HEK293 (cell line): ENCODE data around the gene C14orf132.

Experiments used
- CTCF ChIA-PET: fragments of 350-600 bp; formaldehyde crosslinking; extraction: SDS; loops from one replicate; lab custom pipeline; 2021; ENCODE audit warnings: antibody characterized with exemption; lab: Yijun Ruan, JAX
- POLR2A ChIA-PET: fragments of 300-600 bp; formaldehyde crosslinking; extraction: SDS; loops from one replicate; lab custom pipeline; 2020; ENCODE audit warnings: antibody characterized with exemption, inconsistent platforms; lab: Yijun Ruan, JAX
- H3K27ac ChIP-seq: fragments of 200-500 bp; sonication (Bioruptor generic); 2 replicates; pipeline ENCODE4 v1.5.1; 2014; ENCODE audit warnings: low read depth, low read length, control low read depth, inconsistent platforms; ENCODE audit errors: extremely low read depth
- H3K36me3 ChIP-seq, 2 experiments: fragments of 200-500 bp in 1 of 2; sonication (Bioruptor generic) in 1 of 2; 1 replicate in 1 of 2; 2 replicates in 1 of 2; pipeline ENCODE4 v1.5.1; 2014 to 2017; ENCODE audit warnings: inconsistent platforms in 2 of 2, low read length in 2 of 2; ENCODE audit not compliant: control insufficient read depth in 2 of 2, insufficient read depth in 1 of 2
- H3K4me1 ChIP-seq: fragments of 200-500 bp; sonication (Bioruptor generic); 2 replicates; pipeline ENCODE4 v1.5.1; 2014; ENCODE audit warnings: mild to moderate bottlenecking, low read length, inconsistent platforms; ENCODE audit not compliant: control insufficient read depth, insufficient read depth
- H3K4me3 ChIP-seq: 2 replicates; pipeline ENCODE4 v1.5.1; 2011; ENCODE audit warnings: low read depth, mild to moderate bottlenecking, control low read depth, low read length, moderate library complexity
- H3K9me3 ChIP-seq: fragments of 200-500 bp; sonication (Bioruptor generic); 2 replicates; pipeline ENCODE4 v1.5.1; 2014; ENCODE audit warnings: low read depth, low read length, inconsistent platforms; ENCODE audit not compliant: control insufficient read depth, insufficient read depth
- BCL6B ChIP-seq: fragments of 450-650 bp; formaldehyde crosslinking; IDR thresholded peaks from 2 replicates; pipeline ENCODE4 v1.5.1; 2017; ENCODE audit warnings: missing biosample characterization, missing genetic modification characterization
- KLF1 ChIP-seq: fragments of 450-650 bp; formaldehyde crosslinking; IDR thresholded peaks from 2 replicates; pipeline ENCODE4 v1.5.1; 2016; ENCODE audit warnings: missing biosample characterization, missing genetic modification characterization
- KLF17 ChIP-seq: fragments of 450-650 bp; formaldehyde crosslinking; IDR thresholded peaks from 2 replicates; pipeline ENCODE4 v1.5.1; 2016; ENCODE audit warnings: missing biosample characterization, missing genetic modification characterization
- WT1 ChIP-seq: fragments of 450-650 bp; formaldehyde crosslinking; IDR thresholded peaks from 2 replicates; pipeline ENCODE4 v1.5.1; 2016; ENCODE audit warnings: missing biosample characterization, missing genetic modification characterization
- YY1 ChIP-seq: fragments of 450-650 bp; formaldehyde crosslinking; IDR thresholded peaks from 2 replicates; pipeline ENCODE4 v1.5.1; 2018; ENCODE audit warnings: missing biosample characterization, missing genetic modification characterization
- ZBTB10 ChIP-seq: fragments of 450-650 bp; formaldehyde crosslinking; IDR thresholded peaks from 2 replicates; pipeline ENCODE4 v1.5.1; 2016; ENCODE audit warnings: missing biosample characterization, missing genetic modification characterization
- ZBTB7A ChIP-seq: fragments of 450-650 bp; formaldehyde crosslinking; IDR thresholded peaks from 2 replicates; pipeline ENCODE4 v1.5.1; 2016; ENCODE audit warnings: low read depth, missing biosample characterization, missing genetic modification characterization
- ZNF37A ChIP-seq: fragments of 450-650 bp; IDR thresholded peaks from 2 replicates; pipeline ENCODE4 v1.5.1; 2018; ENCODE audit warnings: missing biosample characterization, missing genetic modification characterization
- ZNF529 ChIP-seq: fragments of 450-650 bp; formaldehyde crosslinking; IDR thresholded peaks from 2 replicates; pipeline ENCODE4 v1.5.1; 2017; ENCODE audit warnings: missing genetic modification characterization, missing biosample characterization; ENCODE audit not compliant: insufficient replicate concordance
- ZNF585B ChIP-seq: fragments of 450-650 bp; formaldehyde crosslinking; IDR thresholded peaks from 2 replicates; pipeline ENCODE4 v1.5.1; 2016; ENCODE audit warnings: missing biosample characterization, missing genetic modification characterization
- ZNF596 ChIP-seq: fragments of 450-650 bp; IDR thresholded peaks from 2 replicates; pipeline ENCODE4 v1.5.0; 2018; ENCODE audit warnings: missing biosample characterization, mild to moderate bottlenecking, missing genetic modification characterization, moderate library complexity
- ZNF600 ChIP-seq: fragments of 450-650 bp; formaldehyde crosslinking; IDR thresholded peaks from 2 replicates; pipeline ENCODE4 v1.5.1; 2016; ENCODE audit warnings: missing biosample characterization, missing genetic modification characterization
- ZNF610 ChIP-seq: fragments of 450-650 bp; formaldehyde crosslinking; IDR thresholded peaks from 2 replicates; pipeline ENCODE4 v1.5.1; 2016; ENCODE audit warnings: missing biosample characterization, missing genetic modification characterization, borderline replicate concordance
- TF ChIP-seq, protein P1 (sequence below): fragments of 450-650 bp; formaldehyde crosslinking; IDR thresholded peaks from 2 replicates; pipeline ENCODE4 v1.5.1; 2016; ENCODE audit warnings: missing biosample characterization, missing genetic modification characterization
- TF ChIP-seq, protein P2 (sequence below): fragments of 450-650 bp; formaldehyde crosslinking; IDR thresholded peaks from 2 replicates; pipeline ENCODE4 v1.5.1; 2016; ENCODE audit warnings: missing biosample characterization, missing genetic modification characterization
- TF ChIP-seq, protein P3 (sequence below): fragments of 450-650 bp; formaldehyde crosslinking; IDR thresholded peaks from 2 replicates; pipeline ENCODE4 v1.5.1; 2016; ENCODE audit warnings: missing biosample characterization, missing genetic modification characterization

The C14orf132 gene

DNA sequence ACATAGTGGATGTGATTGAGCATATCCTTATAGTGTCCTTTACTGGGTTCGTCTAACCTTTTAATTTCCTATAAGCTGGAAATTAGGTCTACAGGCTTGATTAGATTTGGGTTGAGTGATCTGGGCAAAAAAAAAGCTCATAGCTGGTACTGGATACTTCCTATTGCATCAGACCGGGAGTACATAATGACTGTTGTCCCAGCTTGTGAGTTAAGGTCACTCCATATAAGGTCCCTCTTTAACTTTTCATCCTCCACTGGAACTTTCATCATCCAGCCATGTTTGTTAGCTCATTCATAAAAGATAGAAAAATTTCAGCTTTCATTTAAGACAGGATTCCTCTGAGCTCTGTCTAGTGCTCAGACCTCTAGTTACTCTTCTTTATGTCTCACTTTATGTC lies 80.8 kb downstream of the C14orf132 start:
- TF ChIP-seq ZNF585B (tag by site-specific recombination) (peak; percentile 61), YY1 (tag by site-specific recombination) (no peak)
- ChIA-PET CTCF (interaction anchor here (0.8 to 1.6 kb wide), 4 partner anchors 9 to 155 kb away, joined by 3 to 7 read pairs (median 4); no protein-coding TSS in a partner anchor), POLR2A (no interaction called here)
- H3K9me3 ChIP-seq, result no peaks in the 10 kb centered on the region; the same call in 1 of the 2 replicates
- H3K36me3 ChIP-seq, result no peaks in the 10 kb centered on the region; a peak in 1 of 3 replicates
- H3K4me3 ChIP-seq, result no peak overlapping the region
- no peak overlapping the region for H3K27ac ChIP-seq
- no peaks in the 10 kb centered on the region for H3K4me1 ChIP-seq

- H3K36me3 ChIP-seq, result no peaks in the 10 kb centered on the region; a peak in 1 of 3 replicates
- H3K4me3 ChIP-seq, result no peak overlapping the region
- TF ChIP-seq ZNF610, result no peak
- no peak for TF ChIP-seq KLF17 (tag by site-specific recombination)
- TF ChIP-seq KLF1 (tag by site-specific recombination), result no peak
- TF ChIP-seq BCL6B (tag by site-specific recombination), result no peak
- no peak for TF ChIP-seq ZNF37A (tag by site-specific recombination)
- TF ChIP-seq ZNF596, result no peak
- no peak for TF ChIP-seq ZBTB7A (tag by site-specific recombination)
- TF ChIP-seq, protein P1, sequence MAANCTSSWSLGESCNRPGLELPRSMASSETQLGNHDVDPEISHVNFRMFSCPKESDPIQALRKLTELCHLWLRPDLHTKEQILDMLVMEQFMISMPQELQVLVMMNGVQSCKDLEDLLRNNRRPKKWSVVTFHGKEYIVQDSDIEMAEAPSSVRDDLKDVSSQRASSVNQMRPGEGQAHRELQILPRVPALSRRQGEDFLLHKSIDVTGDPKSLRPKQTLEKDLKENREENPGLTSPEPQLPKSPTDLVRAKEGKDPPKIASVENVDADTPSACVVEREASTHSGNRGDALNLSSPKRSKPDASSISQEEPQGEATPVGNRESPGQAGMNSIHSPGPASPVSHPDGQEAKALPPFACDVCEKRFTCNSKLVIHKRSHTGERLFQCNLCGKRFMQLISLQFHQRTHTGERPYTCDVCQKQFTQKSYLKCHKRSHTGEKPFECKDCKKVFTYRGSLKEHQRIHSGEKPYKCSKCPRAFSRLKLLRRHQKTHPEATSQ (tag by site-specific recombination), result no peak
- TF ChIP-seq, protein P2, sequence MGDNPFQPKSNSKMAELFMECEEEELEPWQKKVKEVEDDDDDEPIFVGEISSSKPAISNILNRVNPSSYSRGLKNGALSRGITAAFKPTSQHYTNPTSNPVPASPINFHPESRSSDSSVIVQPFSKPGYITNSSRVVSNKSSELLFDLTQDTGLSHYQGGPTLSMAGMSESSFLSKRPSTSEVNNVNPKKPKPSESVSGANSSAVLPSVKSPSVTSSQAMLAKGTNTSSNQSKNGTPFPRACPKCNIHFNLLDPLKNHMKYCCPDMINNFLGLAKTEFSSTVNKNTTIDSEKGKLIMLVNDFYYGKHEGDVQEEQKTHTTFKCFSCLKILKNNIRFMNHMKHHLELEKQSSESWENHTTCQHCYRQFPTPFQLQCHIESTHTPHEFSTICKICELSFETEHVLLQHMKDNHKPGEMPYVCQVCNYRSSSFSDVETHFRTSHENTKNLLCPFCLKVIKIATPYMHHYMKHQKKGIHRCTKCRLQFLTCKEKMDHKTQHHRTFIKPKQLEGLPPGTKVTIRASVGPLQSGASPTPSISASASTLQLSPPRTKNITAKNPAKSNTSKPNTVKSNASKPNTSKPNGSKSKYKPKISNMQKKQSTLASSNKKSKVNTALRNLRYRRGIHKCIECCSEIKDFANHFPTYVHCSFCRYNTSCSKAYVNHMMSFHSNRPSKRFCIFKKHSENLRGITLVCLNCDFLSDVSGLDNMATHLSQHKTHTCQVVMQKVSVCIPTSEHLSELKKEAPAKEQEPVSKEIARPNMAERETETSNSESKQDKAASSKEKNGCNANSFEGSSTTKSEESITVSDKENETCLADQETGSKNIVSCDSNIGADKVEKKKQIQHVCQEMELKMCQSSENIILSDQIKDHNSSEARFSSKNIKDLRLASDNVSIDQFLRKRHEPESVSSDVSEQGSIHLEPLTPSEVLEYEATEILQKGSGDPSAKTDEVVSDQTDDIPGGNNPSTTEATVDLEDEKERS (tag by site-specific recombination), result no peak
- TF ChIP-seq WT1 (tag by site-specific recombination), result no peak
- CTCF ChIA-PET, result interaction anchor here (0.8 to 1.6 kb wide), 4 partner anchors 9 to 155 kb away, joined by 3 to 7 read pairs (median 4); no protein-coding TSS in a partner anchor
- no peak overlapping the region for H3K27ac ChIP-seq
- POLR2A ChIA-PET, result no interaction called here
- H3K9me3 ChIP-seq, result no peaks in the 10 kb centered on the region; the same call in 1 of the 2 replicates
- H3K4me1 ChIP-seq, result no peaks in the 10 kb centered on the region
These were observed 81.2 kb downstream of the C14orf132 start for GRCh38 chr14:96120392-96120791.

- ChIA-PET POLR2A (no interaction called here), CTCF (interaction anchor here (1.0 kb wide), 1 partner anchor 68 kb away, joined by 4 read pairs; no protein-coding TSS in a partner anchor)
- TF ChIP-seq ZNF529 (tag by site-specific recombination) (no peak), ZNF600 (tag by site-specific recombination) (no peak), ZBTB10 (tag by site-specific recombination) (no peak)
- TF ChIP-seq, protein P3, sequence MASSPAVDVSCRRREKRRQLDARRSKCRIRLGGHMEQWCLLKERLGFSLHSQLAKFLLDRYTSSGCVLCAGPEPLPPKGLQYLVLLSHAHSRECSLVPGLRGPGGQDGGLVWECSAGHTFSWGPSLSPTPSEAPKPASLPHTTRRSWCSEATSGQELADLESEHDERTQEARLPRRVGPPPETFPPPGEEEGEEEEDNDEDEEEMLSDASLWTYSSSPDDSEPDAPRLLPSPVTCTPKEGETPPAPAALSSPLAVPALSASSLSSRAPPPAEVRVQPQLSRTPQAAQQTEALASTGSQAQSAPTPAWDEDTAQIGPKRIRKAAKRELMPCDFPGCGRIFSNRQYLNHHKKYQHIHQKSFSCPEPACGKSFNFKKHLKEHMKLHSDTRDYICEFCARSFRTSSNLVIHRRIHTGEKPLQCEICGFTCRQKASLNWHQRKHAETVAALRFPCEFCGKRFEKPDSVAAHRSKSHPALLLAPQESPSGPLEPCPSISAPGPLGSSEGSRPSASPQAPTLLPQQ (tag by site-specific recombination), result no peak
- Histone ChIP-seq H3K4me1 (no peaks in the 10 kb centered on the region), H3K36me3 (no peaks in the 10 kb centered on the region; a peak in 1 of 3 replicates), H3K27ac (no peak overlapping the region), H3K4me3 (no peak overlapping the region), H3K9me3 (no peaks in the 10 kb centered on the region; the same call in 1 of the 2 replicates)
These were observed 81.8 kb downstream of the C14orf132 start for GRCh38 chr14:96120941-96121340.
